ENCODE data around the gene PARD3. TPM values are rescaled to one million over a fixed set of nuclear protein-coding genes. Genes with fewer than 3 reads are reported as not detected.

PARD3 gene
- total RNA-seq, 1 experiment from 2014 or later, result 46.3 TPM

DNA sequence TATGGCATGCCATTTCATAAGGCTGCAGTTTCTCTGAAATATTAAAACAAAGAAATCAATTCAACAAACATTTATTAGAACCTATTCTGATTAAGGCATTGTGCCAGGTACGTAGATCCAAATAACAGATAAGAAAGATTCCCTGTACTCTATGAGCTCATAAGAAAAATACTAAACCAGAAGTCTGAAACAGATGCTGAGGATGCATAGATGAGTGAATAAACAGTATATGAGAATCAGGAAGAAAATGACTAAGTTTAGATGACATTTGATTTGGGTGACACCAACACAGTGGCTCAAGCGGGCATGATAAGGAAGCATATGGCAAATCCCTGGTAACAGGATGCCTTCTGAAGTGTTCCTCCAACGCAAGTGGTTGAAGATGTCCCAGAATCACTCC is 477.2 kb downstream of the PARD3 start:
- ChIA-PET CTCF (no interaction called here), RAD21 (ENCODE audit: low non-redundant PET in 1 of 2, low total read pairs in 2 of 2, uncharacterized antibody in 2 of 2, unreplicated experiment in 2 of 2) (no interaction called here), POLR2A (no interaction called here)
- no TSS peak for BruUV-seq (replicated peaks)
- no peak overlapping the region for H3K4me2 ChIP-seq (ENCODE audit: low read length)
- no peaks in the 10 kb centered on the region for H4K20me1 ChIP-seq (ENCODE audit: insufficient read depth)
- no peaks in the 10 kb centered on the region for H3K4me1 ChIP-seq (ENCODE audit: control insufficient read depth in 1 of 2, insufficient read depth in 2 of 2, low read length in 2 of 2)
- no peaks in the 10 kb centered on the region for H3K27me3 ChIP-seq (ENCODE audit: insufficient read depth, low read length)
- no peaks in the 10 kb centered on the region for H3K9me3 ChIP-seq (ENCODE audit: control insufficient read depth in 1 of 2, insufficient read depth in 1 of 2, low read depth in 1 of 2, low read length in 2 of 2)
- H3K4me3 ChIP-seq (replicated peaks in 1 of 2; ENCODE audit: low read depth in 1 of 2, low read length in 2 of 2), result no peak overlapping the region
- no peak overlapping the region for H3K9ac ChIP-seq (ENCODE audit: low read length)
- TF ChIP-seq CTCF (IDR thresholded peaks at IDR 0.05 in 2 of 3, conservative IDR thresholded peaks at IDR 0.05 in 1 of 3; ENCODE audit: borderline replicate concordance in 1 of 3, insufficient read depth in 1 of 3, low read depth in 2 of 3, low read length in 2 of 3) (no peak), EGR1 (IDR thresholded peaks at IDR 0.05; ENCODE audit: low read depth) (no peak), REST (IDR thresholded peaks at IDR 0.05; ENCODE audit: low read depth) (no peak), RAD21 (IDR thresholded peaks at IDR 0.05; ENCODE audit: low read depth) (no peak), SP1 (IDR thresholded peaks at IDR 0.05; ENCODE audit: low read depth) (no peak), FOSL1 (IDR thresholded peaks at IDR 0.05; ENCODE audit: low read depth) (no peak), SIN3A (IDR thresholded peaks at IDR 0.05; ENCODE audit: low read depth) (no peak), CBX3 (IDR thresholded peaks at IDR 0.05; ENCODE audit: low read depth) (no peak), POLR2A (IDR thresholded peaks at IDR 0.05; ENCODE audit: borderline replicate concordance, extremely low read depth, insufficient read depth, insufficient read length) (no peak), MAX (IDR thresholded peaks at IDR 0.05) (no peak), TCF7L2 (IDR thresholded peaks at IDR 0.05; ENCODE audit: borderline replicate concordance, extremely low read depth, insufficient read depth, insufficient read length) (no peak), SRF (IDR thresholded peaks at IDR 0.05; ENCODE audit: low read depth) (no peak), JUND (IDR thresholded peaks at IDR 0.05) (no peak), ZNF274 (IDR thresholded peaks at IDR 0.05; ENCODE audit: low read depth, low read length) (no peak), ATF3 (IDR thresholded peaks at IDR 0.05) (no peak), EZH2 (IDR thresholded peaks at IDR 0.05) (no peak), ZFX (IDR thresholded peaks at IDR 0.05) (no peak)
- TF ChIP-seq, protein P1, sequence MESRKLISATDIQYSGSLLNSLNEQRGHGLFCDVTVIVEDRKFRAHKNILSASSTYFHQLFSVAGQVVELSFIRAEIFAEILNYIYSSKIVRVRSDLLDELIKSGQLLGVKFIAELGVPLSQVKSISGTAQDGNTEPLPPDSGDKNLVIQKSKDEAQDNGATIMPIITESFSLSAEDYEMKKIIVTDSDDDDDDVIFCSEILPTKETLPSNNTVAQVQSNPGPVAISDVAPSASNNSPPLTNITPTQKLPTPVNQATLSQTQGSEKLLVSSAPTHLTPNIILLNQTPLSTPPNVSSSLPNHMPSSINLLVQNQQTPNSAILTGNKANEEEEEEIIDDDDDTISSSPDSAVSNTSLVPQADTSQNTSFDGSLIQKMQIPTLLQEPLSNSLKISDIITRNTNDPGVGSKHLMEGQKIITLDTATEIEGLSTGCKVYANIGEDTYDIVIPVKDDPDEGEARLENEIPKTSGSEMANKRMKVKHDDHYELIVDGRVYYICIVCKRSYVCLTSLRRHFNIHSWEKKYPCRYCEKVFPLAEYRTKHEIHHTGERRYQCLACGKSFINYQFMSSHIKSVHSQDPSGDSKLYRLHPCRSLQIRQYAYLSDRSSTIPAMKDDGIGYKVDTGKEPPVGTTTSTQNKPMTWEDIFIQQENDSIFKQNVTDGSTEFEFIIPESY (IDR thresholded peaks at IDR 0.05; ENCODE audit: extremely low read depth, insufficient replicate concordance, low read length), result no peak
- ATAC-seq (no peak), DNase-seq (ENCODE audit: low read depth, low spot score) (no peak)
- H3K27ac ChIP-seq (ENCODE audit: low read depth, low read length), result no peak overlapping the region
- H2AFZ ChIP-seq (ENCODE audit: low read depth, low read length, poor library complexity, severe bottlenecking), result no peak overlapping the region
- intact Hi-C loops (cut with micrococcal nuclease), result no loop called here
- no peaks in the 10 kb centered on the region for H3K9me2 ChIP-seq (ENCODE audit: insufficient read depth)
- H3K36me3 ChIP-seq (ENCODE audit: control insufficient read depth in 1 of 2, insufficient read depth in 2 of 2, low read length in 2 of 2), result no peaks in the 10 kb centered on the region
- H3K79me2 ChIP-seq (ENCODE audit: insufficient read depth, low read length), result no peaks in the 10 kb centered on the region

All from HCT116 (cell line).